GM12891 (cell line): ENCODE results near the gene FCF1.

ENCODE experiments used
- POLR2A ChIP-seq: IDR thresholded peaks from 2 replicates; pipeline ENCODE4 v1.6.1; 2011; ENCODE audit warnings: low read depth, low read length, control low read depth
- POLR2AphosphoS5 ChIP-seq: IDR thresholded peaks from 2 replicates; pipeline ENCODE4 v1.6.1; 2011; ENCODE audit warnings: low read depth, low read length, control low read depth
- POU2F2 ChIP-seq: IDR thresholded peaks from 2 replicates; pipeline ENCODE4 v1.6.1; 2011; ENCODE audit warnings: low read depth, mild to moderate bottlenecking, control low read depth, low read length, moderate library complexity
- SPI1 ChIP-seq: IDR thresholded peaks from 2 replicates; pipeline ENCODE4 v1.6.1; 2011; ENCODE audit warnings: low read depth, low read length, control low read depth
- TAF1 ChIP-seq: IDR thresholded peaks from 2 replicates; pipeline ENCODE4 v1.6.1; 2011; ENCODE audit warnings: low read depth, low read length, control low read depth

DNA sequence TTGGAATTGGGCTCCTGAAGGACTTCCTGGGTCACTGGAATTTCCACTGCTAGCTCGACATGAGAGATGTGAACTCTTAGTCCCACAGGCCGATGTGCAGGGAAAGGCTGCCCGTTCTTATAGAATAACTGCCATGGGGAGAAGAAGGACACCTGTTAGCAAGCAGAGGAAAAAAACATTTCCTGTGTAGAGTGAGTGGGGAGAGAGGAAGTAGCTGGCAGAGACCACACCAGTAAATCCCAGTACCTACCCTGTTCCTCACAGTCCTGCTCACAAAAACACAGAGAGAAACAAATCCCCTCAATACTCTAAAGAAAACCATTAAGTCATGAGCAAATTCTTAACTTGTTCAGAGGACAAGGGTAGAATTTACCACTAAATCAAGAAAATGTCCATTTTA, 29.5 kb upstream of the FCF1 start:
- TF ChIP-seq TAF1 (no peak), POLR2A (no peak), POLR2AphosphoS5 (no peak), SPI1 (no peak), POU2F2 (no peak)
